GM13976 (cell line): ENCODE data around the gene OSBPL6.

Source experiments
- DNase-seq: peaks from one replicate; pipeline ENCODE4 v3.0.0; 2012; ENCODE audit warnings: low spot score
- CTCF ChIP-seq: IDR thresholded peaks from 2 replicates; pipeline ENCODE4 v1.5.1; 2012; ENCODE audit warnings: borderline replicate concordance, mild to moderate bottlenecking; ENCODE audit not compliant: insufficient read depth; ENCODE audit errors: extremely low read depth, missing control alignments, control extremely low read depth
- in situ Hi-C: fragments of 300-500 bp; cut with MboI; formaldehyde crosslinking; loops from one replicate; pipeline ENCODE4 v1.12.0; 2022; ENCODE audit warnings: low sequenced_read_pairs, mixed read lengths, inconsistent platforms; ENCODE audit not compliant: unreplicated experiment

Gene OSBPL6

GRCh38 chr2:178284613-178285286, 90.4 kb downstream of the OSBPL6 start:
- no peak for DNase-seq
- no peak for TF ChIP-seq CTCF
- in situ Hi-C loops, result no loop called here

- in situ Hi-C loops, result no loop called here
- DNase-seq, result no peak
- TF ChIP-seq CTCF, result no peak
These were observed 90.9 kb downstream of the OSBPL6 start for GRCh38 chr2:178285287-178285615.

GRCh38 chr2:178286636-178287035, 92.3 kb downstream of the OSBPL6 start:
- no peak for DNase-seq
- in situ Hi-C loops, result no loop called here
- no peak for TF ChIP-seq CTCF

GRCh38 chr2:178287652-178288344, 93.5 kb downstream of the OSBPL6 start:
- no peak for DNase-seq
- no peak for TF ChIP-seq CTCF
- in situ Hi-C loops, result no loop called here

- no peak for TF ChIP-seq CTCF
- in situ Hi-C loops, result no loop called here
- no peak for DNase-seq
These were observed 97.4 kb downstream of the OSBPL6 start for GRCh38 chr2:178291703-178292102.

- TF ChIP-seq CTCF, result no peak
- DNase-seq, result no peak
- in situ Hi-C loops, result no loop called here
These were observed 98.3 kb downstream of the OSBPL6 start for GRCh38 chr2:178292586-178292985.

GRCh38 chr2:178295115-178295514, 100.8 kb downstream of the OSBPL6 start:
- no peak for DNase-seq
- TF ChIP-seq CTCF, result no peak
- in situ Hi-C loops, result no loop called here
